Measurements from ENCODE around the gene LTF.
"Not testable (repeated sequence)": the region's sequence is repeated elsewhere in the genome, so short reads cannot be mapped to it uniquely, and the experiment has no call there.

The LTF gene

GRCh38 chr3:46495901-46496456 lies 31.3 kb upstream of the LTF start:
- H3K27ac ChIP-seq, result no peak overlapping the region

GRCh38 chr3:46494491-46494890 lies 29.8 kb upstream of the LTF start:
- not testable (repeated sequence) for H3K27ac ChIP-seq

More at GRCh38 chr3:46495901-46496456, 31.3 kb upstream of the LTF start:
- TF ChIP-seq, protein P1, sequence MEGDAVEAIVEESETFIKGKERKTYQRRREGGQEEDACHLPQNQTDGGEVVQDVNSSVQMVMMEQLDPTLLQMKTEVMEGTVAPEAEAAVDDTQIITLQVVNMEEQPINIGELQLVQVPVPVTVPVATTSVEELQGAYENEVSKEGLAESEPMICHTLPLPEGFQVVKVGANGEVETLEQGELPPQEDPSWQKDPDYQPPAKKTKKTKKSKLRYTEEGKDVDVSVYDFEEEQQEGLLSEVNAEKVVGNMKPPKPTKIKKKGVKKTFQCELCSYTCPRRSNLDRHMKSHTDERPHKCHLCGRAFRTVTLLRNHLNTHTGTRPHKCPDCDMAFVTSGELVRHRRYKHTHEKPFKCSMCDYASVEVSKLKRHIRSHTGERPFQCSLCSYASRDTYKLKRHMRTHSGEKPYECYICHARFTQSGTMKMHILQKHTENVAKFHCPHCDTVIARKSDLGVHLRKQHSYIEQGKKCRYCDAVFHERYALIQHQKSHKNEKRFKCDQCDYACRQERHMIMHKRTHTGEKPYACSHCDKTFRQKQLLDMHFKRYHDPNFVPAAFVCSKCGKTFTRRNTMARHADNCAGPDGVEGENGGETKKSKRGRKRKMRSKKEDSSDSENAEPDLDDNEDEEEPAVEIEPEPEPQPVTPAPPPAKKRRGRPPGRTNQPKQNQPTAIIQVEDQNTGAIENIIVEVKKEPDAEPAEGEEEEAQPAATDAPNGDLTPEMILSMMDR (conservative IDR thresholded peaks at IDR 0.05), result no peak

DNA sequence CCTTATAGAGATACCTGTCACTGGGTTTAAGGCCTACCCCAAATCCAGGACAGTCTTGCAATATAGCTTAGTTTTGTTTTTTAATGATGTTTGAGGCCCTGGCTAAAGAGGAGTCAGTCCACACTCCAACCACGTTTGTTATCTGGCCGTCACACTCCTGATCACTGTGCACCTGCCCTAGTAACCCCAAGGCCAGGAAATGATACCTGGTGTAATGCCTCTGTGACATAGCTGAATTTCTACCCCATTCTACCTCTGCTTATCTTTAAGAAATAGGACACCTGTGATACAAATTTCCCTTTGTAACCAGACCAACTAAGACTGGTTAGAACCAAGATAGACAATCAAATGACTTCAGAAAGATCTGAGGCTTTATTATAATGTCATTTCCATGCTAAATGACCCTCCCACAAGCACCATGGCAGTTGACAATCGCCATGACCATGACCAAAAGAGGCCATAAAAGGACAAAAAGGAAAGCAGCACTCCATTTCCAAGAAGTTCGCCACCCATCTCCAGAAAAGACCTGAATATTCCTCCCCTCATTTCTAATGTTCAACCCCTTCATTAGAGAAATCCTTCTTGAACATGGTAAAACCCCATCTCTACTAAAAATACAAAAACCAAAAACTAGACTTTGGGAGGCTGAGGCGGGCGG lies 28.3 kb upstream of the LTF start:
- no peak overlapping the region for H3K27ac ChIP-seq

DNA sequence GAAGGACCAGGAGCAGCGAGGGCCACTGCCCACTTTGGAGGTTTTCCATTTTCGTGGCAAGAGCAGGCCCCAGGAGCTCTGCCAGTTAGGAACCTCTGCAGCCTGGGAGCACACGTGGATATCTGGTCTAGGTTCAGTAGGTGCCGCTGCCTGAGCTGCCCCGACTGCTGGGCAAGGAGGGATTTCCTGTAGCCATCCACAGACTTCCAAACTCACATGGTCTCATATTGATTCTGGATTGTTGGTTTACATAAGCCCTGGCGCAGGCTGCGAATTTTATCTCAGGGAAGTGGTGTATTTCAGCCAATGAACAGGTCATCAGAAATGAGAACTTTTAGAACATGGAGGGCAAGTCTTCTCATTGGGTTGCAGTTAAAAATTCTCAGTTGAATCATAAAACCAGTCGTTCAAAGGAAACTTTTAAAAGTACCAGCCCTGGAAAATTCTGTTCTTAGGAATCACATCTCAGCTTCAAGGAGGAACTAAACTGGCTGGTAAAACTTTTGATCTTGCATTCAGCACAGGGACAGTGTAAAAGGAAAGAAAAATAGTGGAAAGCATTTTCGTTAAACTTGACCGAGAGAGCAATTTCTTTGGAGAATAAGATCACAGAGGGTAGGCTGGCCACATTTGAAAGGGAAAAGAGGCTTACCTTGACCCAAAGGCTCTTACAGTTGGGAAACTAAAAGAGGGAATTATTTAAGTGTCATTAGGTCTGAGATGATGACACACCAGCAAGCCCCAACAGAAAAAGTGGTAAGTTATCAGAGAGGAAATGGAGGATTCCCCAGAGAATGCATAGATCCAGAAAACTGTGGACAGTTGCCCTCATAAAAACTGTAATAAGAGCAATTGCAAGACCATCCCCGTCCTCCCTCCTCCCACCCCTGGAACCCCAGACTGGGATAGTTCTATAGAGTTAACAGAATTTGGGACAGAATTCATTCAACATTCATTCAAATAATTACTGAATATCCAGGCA lies 26.7 kb upstream of the LTF start:
- H3K27ac ChIP-seq, result no peak overlapping the region
- TF ChIP-seq, protein P1 (conservative IDR thresholded peaks at IDR 0.05), result no peak

More for the DNA sequence above, 28.3 kb upstream of the LTF start:
- TF ChIP-seq, protein P1 (conservative IDR thresholded peaks at IDR 0.05), result no peak

- TF ChIP-seq, protein P1 (conservative IDR thresholded peaks at IDR 0.05), result no peak
- H3K27ac ChIP-seq, result no peak overlapping the region
These were observed 25.8 kb upstream of the LTF start for GRCh38 chr3:46490338-46491084.

- TF ChIP-seq, protein P1 (conservative IDR thresholded peaks at IDR 0.05), result no peak
- H3K27ac ChIP-seq, result no peak overlapping the region; the same call in 1 of the 2 replicates
These were observed 25.2 kb upstream of the LTF start for GRCh38 chr3:46489875-46490274.

GRCh38 chr3:46489381-46489780 lies 24.7 kb upstream of the LTF start:
- peak overlapping the region; percentile 50; the same call in 1 of the 2 replicates for H3K27ac ChIP-seq
- TF ChIP-seq, protein P1 (conservative IDR thresholded peaks at IDR 0.05), result no peak
